ENCODE measurements around the gene RDH14.

RDH14 gene
- total RNA-seq, result 2.9 to 7.9 (median 5.2) reads per million in 4 donors

GRCh38 chr2:18560031-18560796 lies at the start of gene RDH14:
RDH14 (minus strand) TSS chr2:18560653; CDS start chr2:18560572, 81 bp downstream.
- peak; percentile 78 to 91 (median 87) for DNase-seq

- DNase-seq, result no peak
These were observed 49.6 kb upstream of the RDH14 start for GRCh38 chr2:18610090-18610489.

GRCh38 chr2:18605115-18605514 lies 44.7 kb upstream of the RDH14 start:
- DNase-seq, result peak in 1 of 5 donors; percentile 9

- no peak for DNase-seq
These were observed 44.1 kb upstream of the RDH14 start for GRCh38 chr2:18604531-18604885.

- DNase-seq, result no peak
These were observed 43.5 kb upstream of the RDH14 start for GRCh38 chr2:18603854-18604530.

- DNase-seq, result no peak
These were observed 41.8 kb upstream of the RDH14 start for GRCh38 chr2:18602298-18602697.

GRCh38 chr2:18600255-18600613 lies 39.8 kb upstream of the RDH14 start:
- DNase-seq, result no peak

GRCh38 chr2:18599509-18600254 lies 39.2 kb upstream of the RDH14 start:
- no peak for DNase-seq

GRCh38 chr2:18598848-18599484 lies 38.5 kb upstream of the RDH14 start:
- DNase-seq, result no peak

GRCh38 chr2:18597618-18598017 lies 37.2 kb upstream of the RDH14 start:
- DNase-seq, result no peak

- DNase-seq, result no peak
These were observed 36.5 kb upstream of the RDH14 start for GRCh38 chr2:18596993-18597392.

GRCh38 chr2:18593496-18593895 lies 33.0 kb upstream of the RDH14 start:
- DNase-seq, result no peak

GRCh38 chr2:18592372-18592771 lies 31.9 kb upstream of the RDH14 start:
- DNase-seq, result no peak

GRCh38 chr2:18589354-18589753 lies 28.9 kb upstream of the RDH14 start, which contains the start of gene NT5C1B:
NT5C1B (minus strand) TSS chr2:18589569; CDS start chr2:18589468, 101 bp downstream.
- no peak for DNase-seq

- no peak for DNase-seq
These were observed 28.3 kb upstream of the RDH14 start for GRCh38 chr2:18588802-18589201.

- no peak for DNase-seq
These were observed 27.6 kb upstream of the RDH14 start for GRCh38 chr2:18588049-18588448.

GRCh38 chr2:18585526-18585925 lies 25.1 kb upstream of the RDH14 start:
- DNase-seq, result no peak

GRCh38 chr2:18584608-18584954 lies 24.1 kb upstream of the RDH14 start:
- DNase-seq, result no peak

GRCh38 chr2:18583905-18584607 lies 23.6 kb upstream of the RDH14 start:
- DNase-seq, result no peak

- DNase-seq, result no peak
These were observed 20.2 kb upstream of the RDH14 start for GRCh38 chr2:18580606-18581005.

GRCh38 chr2:18578033-18578432 lies 17.6 kb upstream of the RDH14 start:
- DNase-seq, result no peak

GRCh38 chr2:18566145-18566769 lies 5.8 kb upstream of the RDH14 start:
- no peak for DNase-seq
